HEK293 (cell line): Measurements from ENCODE around the gene AP2M1.

ENCODE experiments used
- CTCF ChIA-PET: fragments of 350-600 bp; formaldehyde crosslinking; extraction: SDS; loops from one replicate; lab custom pipeline; 2021; ENCODE audit warnings: antibody characterized with exemption; lab: Yijun Ruan, JAX
- POLR2A ChIA-PET: fragments of 300-600 bp; formaldehyde crosslinking; extraction: SDS; loops from one replicate; lab custom pipeline; 2020; ENCODE audit warnings: antibody characterized with exemption, inconsistent platforms; lab: Yijun Ruan, JAX
- H3K27ac ChIP-seq: fragments of 200-500 bp; sonication (Bioruptor generic); 2 replicates; pipeline ENCODE4 v1.5.1; 2014; ENCODE audit warnings: low read depth, low read length, control low read depth, inconsistent platforms; ENCODE audit errors: extremely low read depth
- H3K36me3 ChIP-seq, 2 experiments: fragments of 200-500 bp in 1 of 2; sonication (Bioruptor generic) in 1 of 2; 1 replicate in 1 of 2; 2 replicates in 1 of 2; pipeline ENCODE4 v1.5.1; 2014 to 2017; ENCODE audit warnings: inconsistent platforms in 2 of 2, low read length in 2 of 2; ENCODE audit not compliant: control insufficient read depth in 2 of 2, insufficient read depth in 1 of 2
- H3K4me1 ChIP-seq: fragments of 200-500 bp; sonication (Bioruptor generic); 2 replicates; pipeline ENCODE4 v1.5.1; 2014; ENCODE audit warnings: mild to moderate bottlenecking, low read length, inconsistent platforms; ENCODE audit not compliant: control insufficient read depth, insufficient read depth
- H3K4me3 ChIP-seq: 2 replicates; pipeline ENCODE4 v1.5.1; 2011; ENCODE audit warnings: low read depth, mild to moderate bottlenecking, control low read depth, low read length, moderate library complexity
- H3K9me3 ChIP-seq: fragments of 200-500 bp; sonication (Bioruptor generic); 2 replicates; pipeline ENCODE4 v1.5.1; 2014; ENCODE audit warnings: low read depth, low read length, inconsistent platforms; ENCODE audit not compliant: control insufficient read depth, insufficient read depth
- BCL11A ChIP-seq: fragments of 450-650 bp; formaldehyde crosslinking; IDR thresholded peaks from 2 replicates; pipeline ENCODE4 v1.5.1; 2016; ENCODE audit warnings: low read depth, missing biosample characterization, missing genetic modification characterization
- BCL11B ChIP-seq: fragments of 450-650 bp; formaldehyde crosslinking; IDR thresholded peaks from 2 replicates; pipeline ENCODE4 v1.5.1; 2016; ENCODE audit warnings: low read depth, missing biosample characterization, missing genetic modification characterization
- GLIS1 ChIP-seq: fragments of 450-650 bp; formaldehyde crosslinking; IDR thresholded peaks from 2 replicates; pipeline ENCODE4 v1.5.1; 2016; ENCODE audit warnings: missing biosample characterization, missing genetic modification characterization
- HOXC10 ChIP-seq: sonication (generic); formaldehyde crosslinking; IDR thresholded peaks from 2 replicates; pipeline ENCODE4 v1.8.1; 2023; ENCODE audit warnings: mild to moderate bottlenecking, missing genetic modification reagents
- KLF10 ChIP-seq: fragments of 450-650 bp; IDR thresholded peaks from 2 replicates; pipeline ENCODE4 v1.5.1; 2018; ENCODE audit warnings: missing biosample characterization, mild to moderate bottlenecking, missing genetic modification characterization
- SP3 ChIP-seq: fragments of 450-650 bp; formaldehyde crosslinking; IDR thresholded peaks from 2 replicates; pipeline ENCODE4 v1.5.1; 2016; ENCODE audit warnings: missing biosample characterization, missing genetic modification characterization
- TRIM28 ChIP-seq: IDR thresholded peaks from 2 replicates; pipeline ENCODE4 v1.6.1; 2011; ENCODE audit warnings: low read length, control low read depth, borderline replicate concordance
- YY2 ChIP-seq: fragments of 450-650 bp; formaldehyde crosslinking; IDR thresholded peaks from 2 replicates; pipeline ENCODE4 v1.5.1; 2016; ENCODE audit warnings: missing biosample characterization, missing genetic modification characterization
- ZBTB17 ChIP-seq: fragments of 450-650 bp; formaldehyde crosslinking; IDR thresholded peaks from 2 replicates; pipeline ENCODE4 v1.5.1; 2016; ENCODE audit warnings: missing biosample characterization, missing genetic modification characterization
- ZIC2 ChIP-seq: fragments of 450-650 bp; formaldehyde crosslinking; IDR thresholded peaks from 2 replicates; pipeline ENCODE4 v1.5.1; 2016; ENCODE audit warnings: missing biosample characterization, missing genetic modification characterization
- ZNF121 ChIP-seq: fragments of 450-650 bp; formaldehyde crosslinking; IDR thresholded peaks from 2 replicates; pipeline ENCODE4 v1.5.1; 2016; ENCODE audit warnings: missing biosample characterization, missing genetic modification characterization
- ZNF140 ChIP-seq: fragments of 450-650 bp; formaldehyde crosslinking; IDR thresholded peaks from 2 replicates; pipeline ENCODE4 v1.5.1; 2016; ENCODE audit warnings: missing biosample characterization, missing genetic modification characterization
- ZNF184 ChIP-seq: fragments of 450-650 bp; IDR thresholded peaks from 2 replicates; pipeline ENCODE4 v1.5.1; 2018; ENCODE audit warnings: missing biosample characterization, mild to moderate bottlenecking, missing genetic modification characterization
- ZNF354C ChIP-seq: fragments of 450-650 bp; formaldehyde crosslinking; IDR thresholded peaks from 2 replicates; pipeline ENCODE4 v1.5.1; 2016; ENCODE audit warnings: missing biosample characterization, missing genetic modification characterization, low read depth, borderline replicate concordance
- ZNF600 ChIP-seq: fragments of 450-650 bp; formaldehyde crosslinking; IDR thresholded peaks from 2 replicates; pipeline ENCODE4 v1.5.1; 2016; ENCODE audit warnings: missing biosample characterization, missing genetic modification characterization
- ZNF76 ChIP-seq: fragments of 450-650 bp; formaldehyde crosslinking; IDR thresholded peaks from 2 replicates; pipeline ENCODE4; 2016; ENCODE audit warnings: low read depth, missing biosample characterization, missing genetic modification characterization, borderline replicate concordance
- ZSCAN18 ChIP-seq: fragments of 450-650 bp; formaldehyde crosslinking; IDR thresholded peaks from 2 replicates; pipeline ENCODE4 v1.5.1; 2016; ENCODE audit warnings: missing biosample characterization, missing genetic modification characterization
- TF ChIP-seq, protein P1 (sequence below): fragments of 450-650 bp; formaldehyde crosslinking; IDR thresholded peaks from 2 replicates; pipeline ENCODE4 v1.5.1; 2016; ENCODE audit warnings: missing biosample characterization, missing genetic modification characterization
- TF ChIP-seq, protein P2 (sequence below): fragments of 450-650 bp; formaldehyde crosslinking; IDR thresholded peaks from 2 replicates; pipeline ENCODE4 v1.5.1; 2016; ENCODE audit warnings: missing biosample characterization, missing genetic modification characterization
- TF ChIP-seq, protein P3 (sequence below): fragments of 450-650 bp; formaldehyde crosslinking; IDR thresholded peaks from 2 replicates; pipeline ENCODE4 v1.5.1; 2017; ENCODE audit warnings: missing biosample characterization, missing genetic modification characterization
- TF ChIP-seq, protein P4 (sequence below): fragments of 450-650 bp; formaldehyde crosslinking; IDR thresholded peaks from 2 replicates; pipeline ENCODE4 v1.5.1; 2017; ENCODE audit warnings: missing biosample characterization, missing genetic modification characterization
- TF ChIP-seq, protein P5 (sequence below): fragments of 450-650 bp; formaldehyde crosslinking; IDR thresholded peaks from 2 replicates; pipeline ENCODE4 v1.5.1; 2017; ENCODE audit warnings: missing biosample characterization, mild to moderate bottlenecking, missing genetic modification characterization, moderate library complexity

Gene AP2M1

GRCh38 chr3:184175981-184176376, 1.3 kb downstream of the AP2M1 start:
- CTCF ChIA-PET, result interaction anchor here (0.6 to 0.7 kb wide), 3 partner anchors 44 to 288 kb away, joined by 3 read pairs; no protein-coding TSS in a partner anchor
- H3K9me3 ChIP-seq, result no peaks in the 10 kb centered on the region
- peak overlapping the region; percentile 78 for H3K27ac ChIP-seq
- peak overlapping the region; percentile 96 for H3K4me3 ChIP-seq
- POLR2A ChIA-PET, result interaction anchor here (1.0 to 2.4 kb wide), 7 partner anchors 10 to 158 kb away, joined by 3 to 34 read pairs (median 4); partner anchors contain the start of genes ABCC5, ABCF3, DVL3 and EIF2B5
- H3K4me1 ChIP-seq, result peaks cover 3% of the 10 kb centered on the region; the same call in 1 of the 2 replicates
- H3K36me3 ChIP-seq, result peaks cover 4 to 62% of the 10 kb centered on the region in 2 experiments; a peak in 2 of 3 replicates
- TF ChIP-seq BCL11A (tag by site-specific recombination) (no peak), ZNF140 (tag by site-specific recombination) (no peak), BCL11B (tag by site-specific recombination) (peak; percentile 42; the same call in 1 of the 2 replicates), ZNF121 (tag by site-specific recombination) (no peak)
- TF ChIP-seq, all 188 proteins: peak for 1

DNA sequence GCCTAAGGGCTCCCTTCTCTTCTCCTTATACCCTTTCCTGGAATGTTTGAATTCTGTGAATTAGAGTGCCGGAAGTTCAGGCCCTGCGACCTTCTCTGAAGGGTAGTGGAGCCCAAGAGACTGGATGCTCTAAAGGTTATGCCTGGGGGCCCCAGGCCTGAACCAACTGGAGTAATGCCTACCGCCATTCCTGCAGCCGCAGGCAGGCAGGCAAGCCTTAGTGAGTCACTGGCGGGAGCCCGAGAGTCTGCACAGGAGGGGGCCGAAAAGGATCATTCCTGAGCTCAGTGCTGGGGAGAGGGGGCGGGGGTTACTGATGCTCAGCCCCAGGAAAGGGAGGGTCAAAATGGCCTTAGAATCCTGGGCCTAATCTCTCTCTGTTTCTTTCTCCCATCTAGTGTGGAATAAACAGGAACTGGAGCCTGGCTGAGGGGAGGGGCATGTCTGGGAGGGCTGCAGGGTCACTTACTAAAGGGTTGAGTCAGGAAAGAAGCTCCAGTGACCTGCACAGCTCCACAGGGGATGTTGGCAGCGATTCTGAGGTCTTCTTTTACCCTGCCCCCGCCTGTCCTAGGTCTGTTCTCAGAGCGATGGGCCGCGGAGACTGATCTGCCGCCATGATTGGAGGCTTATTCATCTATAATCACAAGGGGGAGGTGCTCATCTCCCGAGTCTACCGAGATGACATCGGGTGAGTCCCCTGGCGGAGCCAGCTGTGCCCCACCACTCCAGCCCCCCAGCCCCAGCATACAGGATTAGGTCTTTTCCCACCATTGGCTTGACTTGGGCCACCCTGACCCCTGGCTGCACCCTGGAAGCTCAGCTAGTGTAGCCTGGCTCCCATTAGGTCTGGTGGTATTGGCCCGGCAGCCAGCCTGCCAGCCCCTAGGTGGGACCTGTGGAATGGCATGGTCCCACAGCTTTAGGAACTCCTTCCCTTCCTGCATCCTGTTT, 2.0 kb downstream of the AP2M1 start:
- H3K9me3 ChIP-seq, result no peaks in the 10 kb centered on the region
- H3K27ac ChIP-seq, result peak overlapping the region; percentile 78
- H3K36me3 ChIP-seq, result peaks cover 8 to 62% of the 10 kb centered on the region in 2 experiments; a peak in 2 of 3 replicates
- peak overlapping the region; percentile 96 for H3K4me3 ChIP-seq
- POLR2A ChIA-PET, result interaction anchor here (0.5 to 2.4 kb wide), 12 partner anchors 10 to 690 kb away, joined by 3 to 34 read pairs (median 4); partner anchors contain the start of genes ABCC5, ABCF3, DVL3 and EEF1AKMT4
- H3K4me1 ChIP-seq, result peaks cover 3% of the 10 kb centered on the region; the same call in 1 of the 2 replicates
- CTCF ChIA-PET, result interaction anchor here (0.6 to 0.7 kb wide), 3 partner anchors 45 to 289 kb away, joined by 3 read pairs; no protein-coding TSS in a partner anchor
- TF ChIP-seq ZNF76, result peak; percentile 27
- peak; percentile 72 for TF ChIP-seq SP3 (tag by site-specific recombination)
- TF ChIP-seq YY2 (tag by site-specific recombination), result no peak
- 0 out of 2 replicates have a peak, but pooled peaks have one; percentile 12 for TF ChIP-seq ZNF600 (tag by site-specific recombination)
- peak; percentile 81 for TF ChIP-seq ZBTB17 (tag by site-specific recombination)
- no peak for TF ChIP-seq KLF10 (tag by site-specific recombination)
- no peak for TF ChIP-seq ZNF184 (tag by site-specific recombination)
- TF ChIP-seq, protein P1, sequence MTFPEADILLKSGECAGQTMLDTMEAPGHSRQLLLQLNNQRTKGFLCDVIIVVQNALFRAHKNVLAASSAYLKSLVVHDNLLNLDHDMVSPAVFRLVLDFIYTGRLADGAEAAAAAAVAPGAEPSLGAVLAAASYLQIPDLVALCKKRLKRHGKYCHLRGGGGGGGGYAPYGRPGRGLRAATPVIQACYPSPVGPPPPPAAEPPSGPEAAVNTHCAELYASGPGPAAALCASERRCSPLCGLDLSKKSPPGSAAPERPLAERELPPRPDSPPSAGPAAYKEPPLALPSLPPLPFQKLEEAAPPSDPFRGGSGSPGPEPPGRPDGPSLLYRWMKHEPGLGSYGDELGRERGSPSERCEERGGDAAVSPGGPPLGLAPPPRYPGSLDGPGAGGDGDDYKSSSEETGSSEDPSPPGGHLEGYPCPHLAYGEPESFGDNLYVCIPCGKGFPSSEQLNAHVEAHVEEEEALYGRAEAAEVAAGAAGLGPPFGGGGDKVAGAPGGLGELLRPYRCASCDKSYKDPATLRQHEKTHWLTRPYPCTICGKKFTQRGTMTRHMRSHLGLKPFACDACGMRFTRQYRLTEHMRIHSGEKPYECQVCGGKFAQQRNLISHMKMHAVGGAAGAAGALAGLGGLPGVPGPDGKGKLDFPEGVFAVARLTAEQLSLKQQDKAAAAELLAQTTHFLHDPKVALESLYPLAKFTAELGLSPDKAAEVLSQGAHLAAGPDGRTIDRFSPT, result peak; percentile 94
- peak; percentile 56; the same call in 1 of the 2 replicates for TF ChIP-seq GLIS1 (tag by site-specific recombination)
- TF ChIP-seq TRIM28, result peak; percentile 44; the same call in 1 of the 2 replicates
- TF ChIP-seq ZSCAN18, result no peak
- TF ChIP-seq ZIC2 (tag by site-specific recombination), result peak; percentile 49
- no peak for TF ChIP-seq HOXC10 (CRISPR knock-in tag)
- TF ChIP-seq ZNF354C (tag by site-specific recombination), result no peak
- TF ChIP-seq, protein P2, sequence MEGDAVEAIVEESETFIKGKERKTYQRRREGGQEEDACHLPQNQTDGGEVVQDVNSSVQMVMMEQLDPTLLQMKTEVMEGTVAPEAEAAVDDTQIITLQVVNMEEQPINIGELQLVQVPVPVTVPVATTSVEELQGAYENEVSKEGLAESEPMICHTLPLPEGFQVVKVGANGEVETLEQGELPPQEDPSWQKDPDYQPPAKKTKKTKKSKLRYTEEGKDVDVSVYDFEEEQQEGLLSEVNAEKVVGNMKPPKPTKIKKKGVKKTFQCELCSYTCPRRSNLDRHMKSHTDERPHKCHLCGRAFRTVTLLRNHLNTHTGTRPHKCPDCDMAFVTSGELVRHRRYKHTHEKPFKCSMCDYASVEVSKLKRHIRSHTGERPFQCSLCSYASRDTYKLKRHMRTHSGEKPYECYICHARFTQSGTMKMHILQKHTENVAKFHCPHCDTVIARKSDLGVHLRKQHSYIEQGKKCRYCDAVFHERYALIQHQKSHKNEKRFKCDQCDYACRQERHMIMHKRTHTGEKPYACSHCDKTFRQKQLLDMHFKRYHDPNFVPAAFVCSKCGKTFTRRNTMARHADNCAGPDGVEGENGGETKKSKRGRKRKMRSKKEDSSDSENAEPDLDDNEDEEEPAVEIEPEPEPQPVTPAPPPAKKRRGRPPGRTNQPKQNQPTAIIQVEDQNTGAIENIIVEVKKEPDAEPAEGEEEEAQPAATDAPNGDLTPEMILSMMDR (tag by site-specific recombination), result no peak
- TF ChIP-seq, protein P3, sequence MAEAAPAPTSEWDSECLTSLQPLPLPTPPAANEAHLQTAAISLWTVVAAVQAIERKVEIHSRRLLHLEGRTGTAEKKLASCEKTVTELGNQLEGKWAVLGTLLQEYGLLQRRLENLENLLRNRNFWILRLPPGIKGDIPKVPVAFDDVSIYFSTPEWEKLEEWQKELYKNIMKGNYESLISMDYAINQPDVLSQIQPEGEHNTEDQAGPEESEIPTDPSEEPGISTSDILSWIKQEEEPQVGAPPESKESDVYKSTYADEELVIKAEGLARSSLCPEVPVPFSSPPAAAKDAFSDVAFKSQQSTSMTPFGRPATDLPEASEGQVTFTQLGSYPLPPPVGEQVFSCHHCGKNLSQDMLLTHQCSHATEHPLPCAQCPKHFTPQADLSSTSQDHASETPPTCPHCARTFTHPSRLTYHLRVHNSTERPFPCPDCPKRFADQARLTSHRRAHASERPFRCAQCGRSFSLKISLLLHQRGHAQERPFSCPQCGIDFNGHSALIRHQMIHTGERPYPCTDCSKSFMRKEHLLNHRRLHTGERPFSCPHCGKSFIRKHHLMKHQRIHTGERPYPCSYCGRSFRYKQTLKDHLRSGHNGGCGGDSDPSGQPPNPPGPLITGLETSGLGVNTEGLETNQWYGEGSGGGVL (tag by site-specific recombination), result peak; percentile 37
- TF ChIP-seq, protein P4, sequence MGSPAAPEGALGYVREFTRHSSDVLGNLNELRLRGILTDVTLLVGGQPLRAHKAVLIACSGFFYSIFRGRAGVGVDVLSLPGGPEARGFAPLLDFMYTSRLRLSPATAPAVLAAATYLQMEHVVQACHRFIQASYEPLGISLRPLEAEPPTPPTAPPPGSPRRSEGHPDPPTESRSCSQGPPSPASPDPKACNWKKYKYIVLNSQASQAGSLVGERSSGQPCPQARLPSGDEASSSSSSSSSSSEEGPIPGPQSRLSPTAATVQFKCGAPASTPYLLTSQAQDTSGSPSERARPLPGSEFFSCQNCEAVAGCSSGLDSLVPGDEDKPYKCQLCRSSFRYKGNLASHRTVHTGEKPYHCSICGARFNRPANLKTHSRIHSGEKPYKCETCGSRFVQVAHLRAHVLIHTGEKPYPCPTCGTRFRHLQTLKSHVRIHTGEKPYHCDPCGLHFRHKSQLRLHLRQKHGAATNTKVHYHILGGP (tag by site-specific recombination), result no peak
- TF ChIP-seq, protein P5, sequence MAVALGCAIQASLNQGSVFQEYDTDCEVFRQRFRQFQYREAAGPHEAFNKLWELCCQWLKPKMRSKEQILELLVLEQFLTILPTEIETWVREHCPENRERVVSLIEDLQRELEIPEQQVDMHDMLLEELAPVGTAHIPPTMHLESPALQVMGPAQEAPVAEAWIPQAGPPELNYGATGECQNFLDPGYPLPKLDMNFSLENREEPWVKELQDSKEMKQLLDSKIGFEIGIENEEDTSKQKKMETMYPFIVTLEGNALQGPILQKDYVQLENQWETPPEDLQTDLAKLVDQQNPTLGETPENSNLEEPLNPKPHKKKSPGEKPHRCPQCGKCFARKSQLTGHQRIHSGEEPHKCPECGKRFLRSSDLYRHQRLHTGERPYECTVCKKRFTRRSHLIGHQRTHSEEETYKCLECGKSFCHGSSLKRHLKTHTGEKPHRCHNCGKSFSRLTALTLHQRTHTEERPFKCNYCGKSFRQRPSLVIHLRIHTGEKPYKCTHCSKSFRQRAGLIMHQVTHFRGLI (tag by site-specific recombination), result no peak
